Endothelial cell of umbilical vein (primary cell): Measurements from ENCODE around the gene TMC2. TPM values are rescaled to one million over a fixed set of nuclear protein-coding genes. Genes with fewer than 3 reads are reported as not detected.

Experiments used
- BruUV-seq: library from RNA; stranded (reverse); fragments of 400-500 nt; replicated peaks from 2 replicates; lab custom pipeline; 2021; lab: Mats Ljungman, UMichigan
- CTCF ChIA-PET: fragments of 300-600, 350-600 bp; sonication (Branson Sonifier 250); formaldehyde crosslinking; loops from one replicate; lab custom pipeline; 2021; ENCODE audit warnings: antibody characterized with exemption, inconsistent platforms; lab: Charles Lee
- POLR2A ChIA-PET: fragments of 300-600, 350-600 bp; sonication (Branson Sonifier 250); formaldehyde crosslinking; loops from one replicate; lab custom pipeline; 2021; ENCODE audit warnings: antibody characterized with exemption, inconsistent platforms; lab: Charles Lee
- DNase-seq: peaks from one replicate; pipeline ENCODE4 v3.0.0-alpha.2; 2011; ENCODE audit warnings: low read depth, low spot score
- FAIRE-seq: peaks from 2 replicates; lab custom pipeline; 2011; peaks lifted over from hg19 to GRCh38; lab: Jason Lieb, UNC
- H2AFZ ChIP-seq: 2 replicates; pipeline ENCODE4 v1.6.0; 2012; ENCODE audit warnings: low read depth, low read length, control low read depth, inconsistent platforms
- H3K27ac ChIP-seq: 2 replicates; pipeline ENCODE4 v1.5.1; 2011; ENCODE audit warnings: low read depth, mild to moderate bottlenecking, control low read depth, low read length, moderate library complexity; ENCODE audit not compliant: insufficient read depth
- H3K27me3 ChIP-seq, 2 experiments: 2 replicates each; pipeline versions ENCODE4 v1.6.0 to v1.6.1; 2011; ENCODE audit warnings: low read length in 2 of 2, mixed read lengths in 1 of 2; ENCODE audit not compliant: control insufficient read depth in 2 of 2, insufficient read depth in 2 of 2
- H3K36me3 ChIP-seq, 2 experiments: 2 replicates in 1 of 2; 3 replicates in 1 of 2; pipeline ENCODE4 v1.5.1; 2011; ENCODE audit warnings: low read length in 2 of 2, mild to moderate bottlenecking in 1 of 2, moderate library complexity in 1 of 2; ENCODE audit not compliant: control insufficient read depth in 2 of 2, insufficient read depth in 2 of 2; ENCODE audit errors: extremely low read depth in 1 of 2
- H3K4me1 ChIP-seq: 3 replicates; pipeline ENCODE4 v1.5.1; 2011; ENCODE audit warnings: mild to moderate bottlenecking, low read length; ENCODE audit not compliant: control insufficient read depth, insufficient read depth; ENCODE audit errors: extremely low read depth
- H3K4me2 ChIP-seq: 2 replicates; pipeline ENCODE4 v1.6.1; 2011; ENCODE audit warnings: low read length, control low read depth, mixed read lengths; ENCODE audit not compliant: insufficient read depth
- H3K4me3 ChIP-seq, 3 experiments: fragments of 200-600 bp in 1 of 3; sonication (generic), shearing (Covaris generic) in 1 of 3; replicated peaks in 1 of 3; 2 replicates each; pipeline ENCODE4 v1.5.1; 2011 to 2016; ENCODE audit warnings: control low read depth in 3 of 3, low read length in 3 of 3, mild to moderate bottlenecking in 2 of 3, inconsistent platforms in 1 of 3, low read depth in 1 of 3, moderate library complexity in 1 of 3; ENCODE audit not compliant: insufficient read depth in 1 of 3
- H3K79me2 ChIP-seq: 2 replicates; pipeline ENCODE4 v1.6.0; 2012; ENCODE audit warnings: low read length, inconsistent platforms; ENCODE audit not compliant: control insufficient read depth, insufficient read depth
- H3K9ac ChIP-seq: replicated peaks from 2 replicates; pipeline ENCODE3; 2011; ENCODE audit warnings: low read length, control low read depth; ENCODE audit not compliant: insufficient read depth; ENCODE audit errors: extremely low read depth
- H3K9me1 ChIP-seq: replicated peaks from 3 replicates; pipeline ENCODE4 v1.6.0; 2011; ENCODE audit warnings: mild to moderate bottlenecking, low read length; ENCODE audit not compliant: control insufficient read depth, insufficient read depth; ENCODE audit errors: extremely low read depth
- H3K9me3 ChIP-seq: replicated peaks from 2 replicates; pipeline ENCODE4 v1.5.1; 2012; ENCODE audit warnings: low read length, inconsistent platforms; ENCODE audit not compliant: control insufficient read depth, insufficient read depth
- H4K20me1 ChIP-seq: replicated peaks from 2 replicates; pipeline ENCODE3; 2011; ENCODE audit warnings: mild to moderate bottlenecking, low read length; ENCODE audit not compliant: control insufficient read depth, insufficient read depth; ENCODE audit errors: extremely low read depth
- CTCF ChIP-seq, 2 donors: IDR thresholded peaks; 1 replicate in 1 of 2; 2 replicates in 1 of 2; pipeline ENCODE4 v1.5.1; 2011; ENCODE audit warnings: low read length in 2 of 2, mild to moderate bottlenecking in 2 of 2, moderate library complexity in 2 of 2, control low read depth in 1 of 2, inconsistent platforms in 1 of 2, low read depth in 1 of 2; ENCODE audit not compliant: insufficient read depth in 1 of 2; ENCODE audit errors: extremely low read depth in 1 of 2
- EZH2 ChIP-seq: IDR thresholded peaks from 2 replicates; pipeline ENCODE4 v1.6.1; 2012; ENCODE audit warnings: borderline replicate concordance, low read depth, mild to moderate bottlenecking, moderate library complexity, low read length, inconsistent platforms; ENCODE audit not compliant: severe bottlenecking
- FOS ChIP-seq: IDR thresholded peaks from 2 replicates; pipeline ENCODE4 v1.6.1; 2011; ENCODE audit warnings: mild to moderate bottlenecking, low read length, moderate library complexity, borderline replicate concordance; ENCODE audit not compliant: insufficient read depth
- GATA2 ChIP-seq: IDR thresholded peaks from 2 replicates; pipeline ENCODE4 v1.7.0; 2011; ENCODE audit warnings: low read depth, mild to moderate bottlenecking, moderate library complexity, mixed read lengths, low read length; ENCODE audit not compliant: insufficient read length, insufficient read depth
- JUN ChIP-seq: IDR thresholded peaks from 2 replicates; pipeline ENCODE4 v1.6.1; 2011; ENCODE audit warnings: borderline replicate concordance, low read depth; ENCODE audit not compliant: insufficient read length, insufficient read depth
- MYC ChIP-seq: IDR thresholded peaks from one replicate; pipeline ENCODE4 v1.6.1; 2011; ENCODE audit warnings: mild to moderate bottlenecking, low read depth, low read length
- POLR2A ChIP-seq: IDR thresholded peaks from 2 replicates; pipeline ENCODE4 v1.6.1; 2012; ENCODE audit warnings: low read depth, mild to moderate bottlenecking, control low read depth, low read length
- POLR2AphosphoS5 ChIP-seq: IDR thresholded peaks from 2 replicates; pipeline ENCODE4 v1.6.1; 2012; ENCODE audit warnings: low read depth, mild to moderate bottlenecking, control low read depth, low read length, moderate library complexity; ENCODE audit not compliant: insufficient read depth
- dilution Hi-C: fragments of 300-500 bp; cut with MboI; formaldehyde crosslinking; loops from one replicate; pipeline ENCODE4 v1.15.0; 2019; ENCODE audit warnings: low sequenced_read_pairs; ENCODE audit not compliant: extremely low pct_ligation_motif_present
- intact Hi-C: fragments of 100-400 bp; cut with micrococcal nuclease; formaldehyde crosslinking; loops from one replicate; pipeline ENCODE4 v1.10.0; 2022
- polyA plus RNA-seq, 4 experiments: library from polyadenylated mRNA; depleted of rRNA in 3 of 4; stranded (reverse) in 3 of 4; unstranded in 1 of 4; fragments of >200 nt; gene quantifications; 2 replicates each; pipeline versions ENCODE4 v1.2.1 to v1.2.3, GENCODE V29; 2011 to 2012; ENCODE audit warnings: missing spikeins in 1 of 4
- total RNA-seq: library from RNA; stranded (reverse); gene quantifications from 2 replicates; pipeline ENCODE4 v1.2.3, GENCODE V29; 2021
- TF ChIP-seq, protein P1 (sequence below): IDR thresholded peaks from 2 replicates; pipeline ENCODE4 v1.6.1; 2011; ENCODE audit not compliant: insufficient read depth, insufficient read length

The TMC2 gene
- total and polyA plus RNA-seq, 2 donors (not counting 3 experiments of a cell fraction or from before 2014, with no cell fraction given) = not detected

DNA sequence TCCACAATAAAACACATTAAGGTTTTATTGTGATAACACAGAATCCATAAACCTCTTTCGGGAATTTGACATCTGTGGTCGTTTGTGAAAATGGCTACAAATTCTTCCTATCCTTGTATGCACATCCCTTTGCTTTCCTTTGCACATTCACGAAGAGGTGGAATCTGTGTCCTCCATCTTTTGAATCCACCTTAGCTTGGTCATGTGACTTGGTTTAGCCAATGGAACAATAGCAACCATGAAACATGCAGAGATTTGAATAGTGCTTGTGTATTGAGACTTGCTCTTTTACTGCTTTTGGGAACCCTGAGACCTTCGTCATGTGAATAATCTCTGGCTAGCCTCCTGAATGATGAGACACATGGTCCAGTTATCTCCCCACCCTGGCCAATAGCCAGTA is 66.4 kb downstream of the TMC2 start:
- H3K27me3 ChIP-seq = peaks cover 0 to 3% of the 10 kb centered on the region in 2 experiments
- no peaks in the 10 kb centered on the region for H3K9me3 ChIP-seq
- intact Hi-C loops (no loop called here), dilution Hi-C loops (no loop called here)
- TF ChIP-seq JUN (no peak), POLR2AphosphoS5 (no peak), FOS (no peak), MYC (no peak), POLR2A (no peak), EZH2 (no peak), CTCF (IDR thresholded peaks at IDR 0.05; ENCODE audit: extremely low read depth in 1 of 2, insufficient read depth in 1 of 2, low read depth in 1 of 2, low read length in 2 of 2) (no peak), GATA2 (no peak)
- TF ChIP-seq, protein P1, sequence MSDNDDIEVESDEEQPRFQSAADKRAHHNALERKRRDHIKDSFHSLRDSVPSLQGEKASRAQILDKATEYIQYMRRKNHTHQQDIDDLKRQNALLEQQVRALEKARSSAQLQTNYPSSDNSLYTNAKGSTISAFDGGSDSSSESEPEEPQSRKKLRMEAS = no peak
- H3K9me1 ChIP-seq = no peaks in the 10 kb centered on the region
- FAIRE-seq = no peak
- no peak overlapping the region for H3K4me2 ChIP-seq
- DNase-seq = no peak
- no peak overlapping the region for H3K4me3 ChIP-seq
- CTCF ChIA-PET = no interaction called here
- no peak overlapping the region for H3K27ac ChIP-seq
- no peak overlapping the region for H3K9ac ChIP-seq
- no peaks in the 10 kb centered on the region for H3K79me2 ChIP-seq
- no peaks in the 10 kb centered on the region for H3K4me1 ChIP-seq
- no peaks in the 10 kb centered on the region for H3K36me3 ChIP-seq
- no peaks in the 10 kb centered on the region for H4K20me1 ChIP-seq
- BruUV-seq = no TSS peak
- H2AFZ ChIP-seq = no peak overlapping the region
- POLR2A ChIA-PET = no interaction called here
